ENCODE data around the gene NPFF.

NPFF gene

DNA sequence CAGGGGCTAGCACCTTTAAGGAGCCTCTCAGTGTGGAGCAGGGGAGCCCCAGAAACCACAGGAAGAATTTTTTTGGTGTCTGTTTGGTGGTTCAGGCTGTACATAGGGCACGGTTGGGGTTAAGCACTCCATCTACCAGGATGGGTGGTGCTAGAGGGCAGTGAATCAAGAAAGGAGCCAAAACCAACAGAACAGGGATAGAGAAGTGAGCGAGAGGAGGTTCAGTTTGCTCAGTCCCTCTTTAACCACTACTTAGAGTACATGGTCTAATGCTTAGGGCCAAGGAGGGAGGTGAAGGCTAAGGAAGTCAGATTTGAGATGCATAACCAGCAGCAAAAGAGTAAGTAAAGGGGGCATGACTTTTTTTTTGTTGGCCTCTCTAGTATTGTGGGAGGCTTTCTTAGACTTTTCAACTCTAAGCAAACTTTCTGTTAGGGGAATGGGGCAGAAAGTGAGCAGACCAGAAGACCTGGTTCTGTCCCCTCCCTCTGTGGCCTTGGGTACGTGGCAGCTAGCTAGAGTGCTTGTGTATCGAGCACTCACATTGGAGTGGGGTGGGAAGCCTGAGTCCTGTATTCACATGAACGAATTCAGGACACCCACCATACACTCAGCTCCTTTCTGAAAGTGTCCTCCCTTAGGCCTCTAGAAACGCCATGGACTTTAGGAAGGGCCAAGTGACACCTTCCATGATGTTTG, 6.6 kb upstream of the NPFF start:
- DNase-seq, result no peak

DNA sequence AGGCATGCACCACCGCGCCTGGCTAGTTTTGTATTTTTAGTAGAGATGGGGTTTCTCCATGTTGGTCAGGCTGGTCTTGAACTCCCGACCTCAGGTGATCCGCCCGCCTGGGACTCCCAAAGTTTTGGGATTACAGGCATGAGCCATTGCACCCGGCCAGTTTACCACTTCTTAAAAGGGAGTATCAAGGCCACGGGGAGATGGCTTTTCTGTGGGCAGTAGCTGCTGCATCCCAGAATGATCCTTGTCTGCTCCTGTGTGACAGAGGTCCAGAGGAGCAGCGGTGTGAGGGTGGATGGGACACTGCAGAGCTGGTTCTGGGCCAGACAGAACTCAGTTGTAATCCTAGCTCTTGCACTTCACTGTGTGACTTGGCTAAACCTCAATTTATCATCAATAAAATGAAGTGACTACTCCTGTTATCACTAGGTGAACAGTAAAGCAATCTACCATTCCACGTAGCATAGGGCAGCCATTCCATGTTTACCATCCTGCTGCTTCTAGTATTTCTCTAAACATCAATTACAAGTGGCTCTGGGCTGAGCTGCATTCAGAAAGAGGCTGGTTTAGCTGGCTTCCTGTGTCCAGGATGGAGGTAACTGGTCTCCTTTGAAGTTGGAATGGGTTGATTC, 3.0 kb upstream of the NPFF start:
- DNase-seq, result no peak

DNA sequence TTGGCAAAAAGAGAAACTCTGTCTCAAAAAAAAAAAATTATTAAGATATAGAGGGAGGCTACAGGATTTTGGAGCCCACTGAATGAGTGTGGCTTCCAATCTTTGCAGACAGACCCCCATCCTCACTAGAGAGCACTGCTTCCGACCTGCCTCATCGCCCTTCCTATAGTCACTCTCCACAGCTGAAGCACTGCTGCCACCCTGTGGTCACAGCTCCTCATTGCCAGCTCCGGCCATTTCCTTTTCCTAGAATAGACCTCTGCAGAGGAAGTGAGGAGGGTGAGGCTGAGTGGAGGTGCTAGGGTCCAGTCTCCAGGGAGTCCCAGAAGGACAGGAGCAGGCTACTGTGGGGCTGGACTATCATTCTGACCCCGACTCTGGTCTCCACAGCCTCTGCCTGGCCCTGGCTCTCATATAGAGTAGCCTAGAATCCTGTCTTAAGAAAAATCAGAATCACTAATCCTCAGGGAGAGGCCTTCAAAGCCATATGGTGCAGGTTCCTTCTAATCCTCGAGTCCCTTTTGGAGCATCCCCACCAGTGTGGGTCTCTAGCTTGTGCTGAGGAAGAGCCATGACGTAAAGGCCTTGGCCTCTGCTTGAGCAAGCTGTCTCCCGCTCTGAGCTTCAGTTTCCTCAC, 1.4 kb upstream of the NPFF start:
- DNase-seq, result peak; percentile 88

DNA sequence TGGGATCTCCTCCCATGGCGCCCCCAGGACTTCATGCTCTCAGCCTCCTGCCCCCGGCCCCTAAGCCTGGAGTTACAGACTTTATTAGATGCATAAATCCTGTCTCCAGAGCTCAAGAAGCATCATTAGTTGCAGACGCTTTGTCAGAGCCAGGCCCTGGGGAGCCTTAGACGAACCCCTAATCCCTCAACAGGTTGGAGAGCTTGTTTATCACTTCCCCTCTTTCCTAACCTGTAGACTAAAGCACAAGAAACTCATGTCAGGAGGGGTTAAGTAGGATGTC, 260 bp upstream of the NPFF start:
- no peak for DNase-seq

DNA sequence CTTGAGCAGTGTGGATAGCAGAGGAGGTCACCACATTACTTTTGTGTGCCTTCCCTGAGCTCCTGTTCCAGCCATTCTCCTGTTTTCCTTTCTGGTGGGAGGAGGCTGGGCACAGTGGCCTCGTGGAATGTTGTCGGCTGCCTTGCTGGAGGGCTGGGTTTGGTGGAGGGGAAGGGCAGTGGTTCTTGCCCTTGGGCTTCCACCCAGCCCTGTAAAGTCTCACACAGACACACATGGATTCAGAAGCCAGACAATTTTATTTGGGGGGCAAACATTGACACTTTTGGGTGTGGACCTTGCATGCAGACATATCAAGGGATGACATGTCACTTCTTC, 866 bp downstream of the NPFF start:
- DNase-seq, result no peak

DNA sequence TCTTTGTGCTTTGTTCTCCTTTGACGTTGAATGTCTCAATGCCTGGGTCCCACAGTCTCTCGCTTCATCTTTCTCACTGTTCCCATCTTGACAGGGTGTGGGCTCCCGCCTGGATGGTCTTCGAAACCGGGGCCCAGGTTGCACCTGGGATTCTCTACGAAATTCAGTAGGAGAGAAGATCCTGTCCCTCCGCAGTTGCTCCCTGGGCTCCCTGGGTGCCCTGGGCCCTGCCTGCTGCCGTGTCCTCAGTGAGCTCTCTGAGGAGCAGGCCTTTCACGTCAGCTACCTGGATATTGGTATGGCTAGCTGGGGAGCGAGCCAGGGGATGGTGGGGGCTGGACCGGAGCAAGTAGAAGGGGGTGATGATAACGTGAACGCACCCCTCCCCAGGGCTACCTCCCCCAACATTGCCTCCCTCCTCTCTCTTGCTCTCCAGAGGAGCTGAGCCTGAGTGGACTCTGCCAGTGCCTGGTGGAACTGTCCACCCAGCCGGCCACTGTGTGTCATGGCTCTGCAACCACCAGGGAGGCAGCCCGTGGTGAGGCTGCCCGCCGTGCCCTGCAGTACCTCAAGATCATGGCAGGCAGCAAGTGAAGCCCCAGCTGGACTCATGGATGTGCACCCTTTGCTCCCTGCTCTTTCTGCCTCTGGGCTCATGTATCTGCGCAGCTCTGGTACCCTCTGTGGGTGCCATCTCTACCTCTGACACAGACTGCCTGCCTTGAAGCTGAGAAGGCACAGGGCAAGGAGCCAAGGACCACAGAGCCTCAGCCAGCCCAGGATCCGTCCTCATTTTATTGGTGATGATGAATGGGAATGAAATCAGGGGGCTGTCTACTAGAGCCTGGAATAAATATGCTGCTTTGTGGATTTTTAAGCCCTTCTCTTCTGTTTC, 1.5 kb downstream of the NPFF start:
- DNase-seq, result no peak

DNA sequence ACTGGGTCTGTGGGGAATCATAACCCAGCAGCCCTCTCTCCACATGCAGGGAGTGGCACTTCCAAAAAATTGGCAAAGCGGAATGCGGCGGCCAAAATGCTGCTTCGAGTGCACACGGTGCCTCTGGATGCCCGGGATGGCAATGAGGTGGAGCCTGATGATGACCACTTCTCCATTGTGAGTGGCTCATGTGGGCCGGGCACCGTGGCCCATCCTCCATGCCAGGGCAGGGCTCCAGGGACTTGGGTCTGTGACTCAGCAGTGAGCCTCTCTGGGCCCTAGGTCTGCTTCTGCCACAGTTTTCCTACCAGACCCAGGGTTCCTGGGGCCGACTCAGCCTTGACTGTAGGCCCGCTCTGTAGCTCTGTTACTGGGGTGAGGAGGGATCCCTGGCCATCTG, 2.2 kb downstream of the NPFF start:
- DNase-seq, result no peak

DNA sequence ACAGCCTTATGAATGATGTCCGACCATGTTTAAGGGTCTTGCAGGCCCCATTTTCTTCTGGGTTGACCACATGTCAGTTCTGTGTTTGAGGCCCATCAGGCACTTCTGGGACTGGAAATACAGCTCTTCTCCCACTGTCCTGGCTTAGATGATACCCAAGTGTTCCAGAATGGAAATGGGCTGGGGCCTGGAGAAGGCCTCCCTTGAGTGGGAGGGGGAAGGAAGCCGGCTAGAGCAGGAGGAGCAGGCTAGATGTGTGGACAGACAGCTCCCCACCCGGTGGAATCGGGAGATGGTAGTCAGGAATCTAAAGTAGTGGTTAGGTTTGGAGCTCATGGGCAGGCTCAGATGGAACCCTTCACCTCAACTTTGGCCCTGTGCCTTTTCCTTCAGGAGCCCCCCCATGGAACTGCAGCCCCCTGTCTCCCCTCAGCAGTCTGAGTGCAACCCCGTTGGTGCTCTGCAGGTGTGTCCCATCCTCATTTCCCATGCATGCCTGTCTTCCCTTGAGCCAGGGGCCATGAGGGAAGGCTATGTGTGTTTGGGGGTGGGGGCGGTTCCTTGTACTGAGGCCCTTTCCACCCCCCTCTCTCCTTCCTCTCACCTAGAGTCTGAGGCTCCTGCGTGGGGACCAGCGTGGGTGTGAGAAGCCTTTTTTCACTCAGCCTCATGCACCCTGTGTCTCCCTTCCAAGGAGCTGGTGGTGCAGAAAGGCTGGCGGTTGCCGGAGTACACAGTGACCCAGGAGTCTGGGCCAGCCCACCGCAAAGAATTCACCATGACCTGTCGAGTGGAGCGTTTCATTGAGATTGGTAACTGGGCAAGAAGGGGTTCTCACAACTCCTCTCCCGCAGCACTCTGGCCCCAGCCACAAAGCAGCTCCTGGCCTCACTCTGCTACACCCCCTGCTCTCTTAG, 3.0 kb downstream of the NPFF start:
- DNase-seq, result no peak

DNA sequence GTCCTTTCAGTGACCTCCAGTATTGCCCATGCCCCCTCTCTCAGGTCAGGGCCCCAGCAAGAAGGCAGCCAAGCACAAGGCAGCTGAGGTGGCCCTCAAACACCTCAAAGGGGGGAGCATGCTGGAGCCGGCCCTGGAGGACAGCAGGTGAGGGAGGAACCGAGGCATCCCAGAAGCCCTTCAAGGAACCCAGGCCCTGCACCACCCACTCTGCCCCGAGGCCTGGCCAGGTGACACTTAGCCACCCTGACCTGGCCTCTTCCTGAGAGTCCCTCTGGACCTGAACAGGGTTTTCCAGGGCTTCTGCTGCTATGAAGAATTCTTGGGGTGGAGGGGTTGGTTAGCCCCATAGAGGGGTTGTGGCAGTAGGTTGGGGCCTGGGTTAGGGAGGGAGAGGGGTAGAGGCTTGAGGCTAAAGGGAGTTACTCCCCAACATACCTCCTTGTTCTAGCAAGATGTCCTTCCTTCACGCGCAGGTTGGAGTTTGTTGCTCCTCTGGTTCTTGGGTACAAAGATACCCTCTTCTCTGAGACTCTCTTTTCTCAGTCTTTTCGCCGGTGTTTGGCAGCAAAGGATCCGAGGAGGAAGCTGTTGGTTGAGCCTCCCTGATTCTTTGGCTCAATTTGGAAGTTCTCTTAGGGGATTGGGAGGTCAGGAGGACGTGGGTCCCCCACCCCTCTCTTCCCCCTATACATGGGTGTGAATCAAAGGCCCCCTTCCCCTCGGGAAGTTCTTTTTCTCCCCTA, 4.1 kb downstream of the NPFF start:
- no peak for DNase-seq

DNA sequence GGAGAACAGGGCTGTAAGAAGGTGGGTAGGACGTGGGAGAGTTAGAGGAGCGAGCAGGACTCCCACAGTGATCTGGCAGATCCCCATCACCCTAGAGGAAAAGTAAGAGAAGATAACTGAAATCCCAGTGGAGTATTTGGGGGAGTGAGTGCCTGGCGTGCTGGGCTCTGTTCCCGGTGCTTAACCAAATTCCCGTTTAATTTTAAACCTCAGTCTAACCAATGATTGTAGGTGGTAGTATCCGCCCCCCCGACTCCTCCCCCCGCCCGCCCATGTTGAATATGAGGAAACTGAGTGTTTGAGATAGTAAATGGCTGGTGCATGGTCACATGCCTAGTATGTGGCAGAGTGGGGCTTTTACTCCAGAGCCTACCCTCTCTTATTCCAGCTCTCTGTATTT, 5.0 kb downstream of the NPFF start:
- DNase-seq, result no peak

DNA sequence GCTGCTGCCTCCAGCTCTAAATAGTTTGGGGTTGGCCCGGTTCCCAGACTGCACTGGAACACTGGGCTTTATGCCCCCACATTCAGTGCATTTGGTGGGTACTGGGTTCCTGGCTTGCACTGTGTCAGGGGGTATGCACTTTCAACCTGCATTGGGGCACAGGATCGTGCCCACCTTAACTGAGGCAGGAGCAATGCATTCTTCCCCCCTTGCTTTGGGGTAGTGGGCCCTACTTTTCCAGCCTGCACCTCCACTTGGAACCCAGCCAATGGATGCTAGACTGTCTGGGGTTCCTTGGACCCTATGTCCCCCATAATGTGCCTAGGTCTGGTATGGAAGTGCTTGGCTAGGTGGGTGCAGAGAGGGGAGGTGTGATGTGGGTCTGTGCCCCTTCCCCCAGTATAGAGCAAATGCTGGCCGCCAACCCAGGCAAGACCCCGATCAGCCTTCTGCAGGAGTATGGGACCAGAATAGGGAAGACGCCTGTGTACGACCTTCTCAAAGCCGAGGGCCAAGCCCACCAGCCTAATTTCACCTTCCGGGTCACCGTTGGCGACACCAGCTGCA, 5.6 kb downstream of the NPFF start:
- no peak for DNase-seq

DNA sequence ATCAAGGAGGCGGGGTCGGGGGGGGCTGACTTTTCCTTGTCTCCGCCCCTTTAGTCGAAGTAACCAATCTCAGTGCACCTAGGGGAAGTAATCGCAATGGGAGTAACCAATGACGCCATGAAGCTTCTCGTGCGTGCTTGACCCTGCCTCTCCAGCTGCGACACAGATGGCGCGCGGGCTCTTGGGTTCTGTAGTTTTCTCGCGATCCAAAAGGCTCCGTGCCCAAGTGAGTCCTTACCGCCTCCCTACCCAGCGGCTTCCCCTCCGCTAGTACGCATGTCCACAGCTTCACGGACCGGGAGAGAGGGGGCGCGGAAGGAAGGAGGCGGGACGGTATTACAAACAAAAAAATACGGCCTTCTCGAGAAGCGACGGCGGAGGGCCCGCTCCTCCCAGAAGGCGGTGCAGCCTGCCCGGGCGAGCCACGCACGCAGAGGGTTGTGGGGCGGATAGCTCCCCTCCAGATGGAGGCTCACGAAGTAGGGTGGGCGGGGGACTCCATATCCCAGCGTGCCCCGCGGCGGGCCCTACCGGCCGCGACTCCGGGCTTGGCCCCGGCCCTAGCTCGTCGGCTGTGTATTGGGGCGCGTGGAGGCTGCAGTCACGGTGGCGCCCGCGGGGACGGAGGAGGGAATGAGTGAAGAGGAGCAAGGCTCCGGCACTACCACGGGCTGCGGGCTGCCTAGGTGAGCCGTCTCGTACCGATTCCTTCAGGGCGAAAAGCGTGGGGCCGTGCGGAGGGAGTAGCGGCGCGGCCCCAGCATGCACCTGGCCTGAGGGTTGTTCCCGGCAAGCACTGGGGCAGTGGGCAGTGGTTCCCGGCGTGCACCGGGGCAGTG, 6.3 kb downstream of the NPFF start, which contains the start of gene TARBP2:
TSS of gene TARBP2 (plus strand) at position 508 of the 839 bp plus-strand sequence. CDS start at position 634, 126 bp downstream.
- peak; percentile 99 for DNase-seq

DNA sequence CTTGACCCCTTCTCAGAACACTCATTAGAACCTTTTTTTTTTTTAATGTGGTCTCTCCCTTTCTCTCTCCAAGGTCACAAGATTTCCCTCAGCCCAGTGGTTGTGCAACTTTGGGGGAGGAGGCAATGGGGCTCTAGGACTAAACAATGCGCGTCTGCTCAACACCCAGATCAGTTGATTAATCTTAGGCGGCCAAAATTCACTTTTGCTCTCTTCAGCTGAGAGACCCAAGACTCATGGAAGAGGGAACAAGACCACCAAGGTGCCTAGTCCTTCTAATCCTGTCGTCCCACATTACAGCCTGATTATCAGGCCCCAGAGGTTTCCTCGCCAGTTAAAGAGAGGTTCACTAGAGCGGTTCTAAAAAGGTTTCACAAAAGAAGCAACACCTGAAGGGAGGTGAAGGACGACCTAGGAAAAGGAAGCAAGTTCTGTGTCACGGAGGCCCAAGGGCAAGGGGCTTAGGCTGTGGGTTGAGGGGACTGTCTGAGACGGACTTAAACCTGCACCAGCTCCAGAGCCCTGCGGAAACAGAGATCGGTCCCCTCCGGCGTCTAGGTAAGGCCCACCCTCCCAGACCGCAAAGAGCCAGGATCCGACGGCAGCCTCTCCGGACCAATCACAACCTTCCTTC, 7.0 kb downstream of the NPFF start:
- no peak for DNase-seq

DNA sequence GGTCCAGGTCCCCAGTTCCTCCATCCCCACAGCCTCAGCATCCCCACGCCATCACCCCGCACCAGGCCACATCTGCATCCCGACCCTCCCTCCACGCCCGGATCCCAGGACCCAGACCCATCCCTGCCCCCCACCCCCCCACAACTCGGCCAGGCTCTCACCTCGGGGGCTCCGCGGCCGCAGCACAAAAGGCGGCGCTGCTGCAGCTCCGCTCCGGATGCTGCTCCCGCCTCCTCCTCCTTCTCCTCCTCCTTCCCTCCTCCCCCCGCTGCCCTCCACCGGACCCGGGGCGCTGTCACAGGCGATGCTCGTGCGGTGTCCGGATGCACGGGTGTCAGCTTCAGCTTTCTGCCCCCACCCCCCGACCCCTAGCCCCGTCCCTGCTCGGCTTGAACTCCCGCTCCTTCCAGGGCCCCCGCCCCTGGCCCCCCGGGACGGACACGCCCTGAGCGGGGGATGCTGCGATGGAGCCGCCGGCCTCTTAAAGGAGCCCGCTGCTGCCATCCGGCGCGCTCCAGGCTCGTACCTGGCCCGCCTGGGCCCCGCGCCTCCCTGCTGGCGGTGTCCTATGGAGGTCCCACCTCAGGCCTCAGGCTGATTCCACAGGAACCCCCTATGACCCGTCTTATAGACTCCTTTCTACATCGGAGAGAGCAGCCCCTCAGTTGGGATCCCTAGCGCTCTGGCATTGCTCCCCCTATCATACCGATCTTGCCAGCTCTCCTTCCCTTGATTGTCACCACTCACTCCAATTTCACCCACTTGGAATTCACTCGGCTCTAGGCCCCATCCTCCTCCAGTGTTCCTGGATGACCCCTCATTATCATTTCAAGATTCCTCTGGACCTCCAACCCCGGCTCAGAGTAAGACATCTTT, 7.8 kb downstream of the NPFF start, which contains the start of gene MAP3K12:
TSS of gene MAP3K12 (minus strand) at position 193 of the 876 bp plus-strand sequence. CDS start 12,067 bp downstream, outside the sequence.
- peak; percentile 63 for DNase-seq

DNA sequence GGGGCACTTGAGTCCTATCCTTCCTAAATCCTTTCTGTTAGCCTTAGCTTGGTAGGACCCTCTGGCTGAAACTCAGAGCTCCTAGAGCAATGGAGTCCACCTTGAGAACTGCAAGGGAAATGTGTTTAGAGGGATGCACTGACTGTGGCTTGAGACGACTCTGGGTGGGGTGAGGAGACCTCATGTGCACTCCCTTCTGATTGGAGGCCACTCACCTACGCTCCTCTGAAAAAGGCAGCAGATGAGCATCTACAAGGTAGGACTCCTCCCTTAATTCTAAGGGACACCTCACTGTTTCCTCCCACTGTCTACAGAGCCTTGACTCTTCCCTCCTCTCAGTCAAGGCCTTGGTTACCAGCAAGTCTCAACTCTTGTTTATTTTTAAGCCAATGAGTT, 9.1 kb downstream of the NPFF start:
- no peak for DNase-seq

DNA sequence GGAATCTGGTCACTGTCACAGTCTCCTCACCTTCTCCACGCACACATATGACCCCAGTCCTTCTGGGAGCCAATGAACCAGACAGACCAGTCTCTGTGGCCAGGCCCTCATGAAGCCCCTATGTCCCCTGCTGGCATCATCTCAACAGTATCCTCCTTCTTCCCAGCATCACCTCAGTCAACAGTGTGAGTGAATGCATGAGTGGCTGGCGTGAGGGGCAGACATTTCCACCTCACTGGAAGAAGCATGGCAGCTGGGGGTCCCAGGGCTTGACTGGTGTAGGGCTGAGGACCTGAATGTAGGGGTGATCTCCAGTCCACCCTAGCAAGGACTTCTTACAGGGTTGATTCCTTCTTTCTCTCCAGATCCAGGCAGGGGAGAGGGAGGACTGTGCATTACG, 9.8 kb downstream of the NPFF start:
- DNase-seq, result no peak

DNA sequence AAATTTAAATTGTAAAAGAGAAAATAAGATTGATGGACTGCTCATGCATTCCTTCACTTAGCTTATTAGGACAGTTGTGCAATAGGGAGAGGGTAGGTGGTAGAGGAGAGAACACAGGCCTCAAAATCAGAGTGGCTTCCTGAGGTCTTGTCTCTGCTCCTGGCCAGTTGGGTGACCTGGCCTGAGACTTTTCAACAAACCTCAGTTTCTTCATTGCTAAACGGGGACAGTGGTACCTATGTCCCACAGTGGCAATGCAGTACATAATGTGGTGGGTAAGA, 10.6 kb downstream of the NPFF start:
- no peak for DNase-seq

DNA sequence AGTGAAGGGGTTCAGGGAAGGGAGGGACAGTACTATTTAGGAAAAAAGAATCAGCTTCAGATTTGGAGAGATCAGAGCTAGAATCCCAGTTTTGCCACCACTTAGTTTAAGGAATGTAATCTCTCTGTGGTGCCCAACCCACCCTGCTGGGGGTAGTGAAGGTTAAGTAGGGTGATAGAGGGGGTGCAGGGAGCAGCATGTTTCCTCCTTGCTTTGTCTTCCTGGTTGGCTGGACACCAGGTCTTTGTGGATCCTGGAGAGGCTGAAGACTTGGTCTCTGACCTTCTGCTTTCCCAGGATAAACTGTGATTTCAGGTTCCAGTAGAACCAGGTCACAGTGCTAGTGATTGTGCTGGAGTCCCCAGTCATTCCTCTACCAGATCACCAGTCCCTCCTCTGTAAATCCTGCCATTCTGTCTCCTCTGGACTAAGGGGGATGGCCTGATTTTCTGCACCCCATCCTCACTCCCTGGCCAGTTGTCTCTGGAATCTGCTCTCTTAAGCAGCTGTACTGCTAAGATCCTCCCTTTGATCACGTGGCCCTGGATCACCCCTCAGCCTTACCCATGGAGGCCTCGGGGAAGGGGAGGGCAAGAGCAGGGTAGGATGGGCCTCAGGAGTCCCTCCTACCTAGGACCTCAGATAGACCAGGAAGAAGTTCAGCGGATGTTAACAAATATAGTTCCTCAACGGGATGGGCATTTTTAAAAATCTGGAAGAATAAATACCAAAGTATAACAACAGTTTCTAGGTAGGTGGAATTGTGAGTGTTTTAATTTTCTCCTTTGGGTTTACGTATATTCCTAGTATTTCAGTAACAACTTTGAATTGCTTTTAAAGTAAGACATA, 11.2 kb downstream of the NPFF start:
- no peak for DNase-seq

Data from activated CD4-positive, alpha-beta T cell treated with anti-CD3 and anti-CD28 coated beads, Interleukin-2, amount 50 U/mL, for 16 hours (primary cell).